SK-N-SH (cell line): ENCODE results near the gene COG2.

Experiments
- CTCF ChIP-seq: fragments of 200-600 bp; sonication (generic); IDR thresholded peaks from 2 replicates; pipeline ENCODE4 v1.6.1; 2017; ENCODE audit warnings: antibody characterized with exemption, mild to moderate bottlenecking, moderate library complexity
- RAD21 ChIP-seq: IDR thresholded peaks from 2 replicates; pipeline ENCODE4 v1.6.1; 2012; ENCODE audit warnings: mild to moderate bottlenecking, low read length

GRCh38 chr1:230696218-230696617, 53.9 kb downstream of the COG2 start:
- TF ChIP-seq RAD21 = no peak
- no peak for TF ChIP-seq CTCF
